HG03457 (cell line): ENCODE data around the gene PCYT1A.
"Not testable (repeated sequence)": the region's sequence is repeated elsewhere in the genome, so short reads cannot be mapped to it uniquely, and the experiment has no call there.

Experiments
- ATAC-seq: cut with Tn5 transposase; IDR thresholded peaks from one replicate; pipeline ENCODE4 v1.9.1; 2021; ENCODE audit warnings: moderate number of reproducible peaks; ENCODE audit not compliant: unreplicated experiment

PCYT1A gene

DNA sequence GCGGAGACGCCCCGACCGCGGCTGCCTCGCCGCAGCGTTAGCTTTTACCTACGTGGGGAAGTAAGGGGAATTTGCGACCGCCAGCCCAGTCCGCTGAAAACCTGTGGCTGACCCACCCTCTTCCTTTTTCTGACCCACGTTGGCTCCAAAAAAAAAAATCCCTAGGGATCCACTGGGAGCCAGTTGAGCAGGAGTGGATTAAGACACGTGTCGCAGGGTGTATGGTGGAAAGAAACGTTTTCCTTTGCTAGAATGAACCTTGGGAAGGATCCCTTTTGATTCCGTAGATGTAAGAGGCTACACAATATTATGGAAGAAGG, 575 bp upstream of the PCYT1A start:
- peak; percentile 21 for ATAC-seq

DNA sequence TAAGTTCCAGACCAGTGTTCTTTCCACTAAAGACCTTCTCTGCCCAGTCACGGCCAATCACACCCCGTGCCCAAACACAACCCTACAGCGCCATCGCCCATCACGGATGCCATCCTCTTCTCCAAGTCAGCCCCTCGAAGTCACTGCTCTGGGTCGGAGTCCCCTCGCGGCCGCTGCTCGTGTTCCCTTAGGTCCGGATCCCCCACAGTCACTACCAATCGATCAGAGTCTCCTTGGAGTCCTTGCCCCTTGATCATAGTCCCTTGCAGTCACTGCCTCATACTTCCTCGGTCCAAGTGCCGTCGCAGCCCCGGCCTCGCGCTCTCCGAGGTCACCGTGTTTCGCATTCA, 461 bp downstream of the PCYT1A start:
- ATAC-seq: peak; percentile 22

DNA sequence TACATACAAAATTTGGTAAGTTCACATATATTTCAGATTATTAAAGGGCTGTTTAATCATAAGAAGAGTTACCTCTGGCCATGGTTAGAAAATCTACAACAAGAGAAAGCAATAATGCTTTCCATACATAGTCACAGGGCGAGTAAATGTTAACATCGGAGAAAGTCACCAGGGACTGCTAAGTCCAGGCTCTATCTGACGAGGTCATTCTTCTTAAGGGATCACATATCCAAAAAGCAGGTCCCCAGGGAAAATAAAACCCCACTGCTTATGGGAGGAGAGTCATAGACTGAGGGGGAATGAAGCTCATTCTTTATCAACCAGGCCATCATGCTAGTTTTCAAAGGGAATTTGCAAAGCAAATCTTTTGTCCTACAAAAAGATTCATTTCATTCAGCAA, 3.1 kb downstream of the PCYT1A start:
- no peak for ATAC-seq

DNA sequence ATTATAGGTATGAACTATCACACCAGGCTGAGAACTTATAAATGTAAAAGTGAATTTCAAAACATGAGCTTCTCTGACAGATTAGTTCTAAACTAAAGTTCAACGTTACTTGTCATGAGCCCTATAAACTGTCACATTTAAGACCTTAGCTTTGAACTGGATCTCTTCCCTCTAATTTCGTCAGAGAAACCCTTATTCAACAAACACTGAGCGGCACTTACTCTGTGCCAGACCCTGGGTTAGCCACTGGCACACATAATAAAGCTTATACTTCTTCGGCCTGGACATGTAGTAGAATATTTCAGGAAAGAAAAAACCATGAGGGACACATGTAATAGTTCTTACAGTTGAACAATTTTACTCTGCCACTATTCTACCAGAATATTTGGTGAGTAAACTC, 5.6 kb downstream of the PCYT1A start:
- ATAC-seq: no peak

DNA sequence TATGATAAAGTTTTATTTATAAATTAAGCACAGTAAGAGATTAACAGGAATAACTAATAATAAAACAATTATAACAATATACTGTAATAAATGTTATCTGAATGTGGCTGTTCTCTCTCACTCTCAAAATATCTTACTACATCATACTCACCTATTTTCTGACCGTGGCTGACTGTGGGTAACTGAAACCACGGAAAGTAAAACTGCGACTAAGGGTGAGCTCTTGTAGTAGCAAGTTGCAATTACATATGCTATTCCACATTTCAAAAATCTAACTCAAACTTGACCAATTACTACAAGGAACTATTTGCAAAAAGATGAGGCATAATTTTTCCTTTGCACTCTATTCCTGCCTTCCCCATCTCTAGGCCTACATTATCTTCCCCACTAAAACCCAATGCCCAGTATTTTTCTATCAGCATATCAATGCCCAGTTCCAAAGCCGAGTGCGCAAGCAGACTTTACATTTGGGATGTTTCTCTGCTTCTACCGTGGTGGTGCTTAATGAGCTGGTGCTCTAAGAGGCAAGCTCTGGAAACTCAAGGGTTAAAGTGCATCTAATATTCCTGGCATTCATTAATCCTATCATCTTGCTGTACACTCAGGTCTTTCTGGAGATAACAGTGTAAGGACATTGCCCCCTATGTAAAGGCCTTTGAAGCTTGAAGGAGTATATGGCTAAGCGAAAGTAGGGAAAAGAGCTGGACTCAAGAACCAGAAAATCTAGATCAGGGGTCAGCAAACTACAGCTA, 6.7 kb downstream of the PCYT1A start:
- ATAC-seq: no peak

DNA sequence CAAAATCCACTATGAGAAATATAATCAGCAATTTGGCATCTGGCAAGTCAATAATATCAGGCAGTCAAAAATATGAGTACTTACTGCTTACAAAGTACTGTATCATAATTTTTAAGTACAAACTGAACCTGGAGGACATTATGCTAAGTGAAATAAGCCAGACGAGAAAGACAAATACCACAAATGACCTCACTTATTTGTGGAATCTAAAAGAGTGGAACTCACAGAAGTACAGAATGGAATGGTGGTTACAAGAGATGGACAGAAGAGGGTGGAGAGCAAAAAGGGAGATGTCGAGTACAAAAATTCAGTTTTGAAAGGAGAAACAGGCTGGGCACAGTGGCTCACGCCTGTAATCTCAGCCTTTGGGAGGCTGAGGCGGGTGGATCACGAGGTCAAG, 12.4 kb downstream of the PCYT1A start:
- no peak for ATAC-seq

DNA sequence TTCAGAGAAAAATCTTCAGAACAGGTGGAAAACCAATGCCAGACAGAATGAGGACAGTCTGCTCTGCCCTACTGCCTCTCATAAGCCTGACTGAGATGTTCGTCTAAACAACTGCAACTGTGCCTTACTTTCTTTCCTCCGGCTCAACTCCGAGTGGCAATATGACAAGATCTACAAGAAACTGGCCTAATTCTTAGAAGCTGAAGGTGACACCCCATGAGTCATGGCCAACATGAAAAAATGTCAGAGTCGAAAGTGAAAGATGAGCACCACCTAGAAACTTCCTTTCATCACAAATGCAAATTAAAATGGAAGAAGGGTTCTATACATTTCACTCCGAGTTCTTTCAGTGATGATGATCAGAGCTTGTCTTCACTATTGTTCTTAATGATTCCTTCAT, 12.9 kb downstream of the PCYT1A start:
- peak; percentile 88 for ATAC-seq

DNA sequence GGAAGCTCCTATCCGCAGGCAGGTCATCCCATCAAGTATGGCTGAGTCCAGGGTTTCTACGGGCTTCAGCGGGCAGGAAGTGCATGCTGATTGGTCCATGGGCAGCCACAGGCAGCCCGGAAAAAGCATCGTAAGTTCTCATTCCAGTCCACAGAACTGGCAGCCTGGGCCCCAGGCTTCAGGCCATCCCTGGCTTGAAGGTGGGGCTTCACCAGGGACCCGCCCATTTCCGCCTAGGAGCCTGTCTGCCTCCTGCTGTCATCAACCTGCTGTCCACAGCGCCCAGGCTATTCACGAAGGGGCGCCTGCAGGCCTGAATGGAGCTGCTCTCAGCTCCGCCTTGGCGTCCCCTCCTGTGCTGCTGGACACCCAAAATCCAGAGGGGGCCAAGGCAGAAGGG, 13.9 kb downstream of the PCYT1A start:
- ATAC-seq: no peak

DNA sequence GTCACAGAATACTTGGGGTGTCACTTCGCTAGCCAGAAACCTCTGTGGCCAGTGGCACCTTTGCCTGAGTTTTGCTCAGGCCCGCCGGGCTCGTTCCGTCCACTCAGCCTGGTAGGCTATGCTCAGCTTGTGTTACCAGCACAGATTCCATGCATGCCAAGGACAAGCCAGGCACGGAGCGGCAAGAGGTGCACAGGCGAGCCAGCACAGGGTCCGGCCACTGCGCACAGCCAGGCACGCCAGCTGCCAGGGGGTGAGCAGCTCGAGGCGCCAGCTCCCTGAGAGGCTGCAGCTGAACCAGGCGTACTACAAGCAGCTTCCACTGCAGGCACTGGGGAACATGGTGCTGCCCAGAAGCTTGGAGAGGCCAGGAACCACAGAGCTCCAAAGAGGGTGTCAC, 14.7 kb downstream of the PCYT1A start:
- ATAC-seq: no peak

DNA sequence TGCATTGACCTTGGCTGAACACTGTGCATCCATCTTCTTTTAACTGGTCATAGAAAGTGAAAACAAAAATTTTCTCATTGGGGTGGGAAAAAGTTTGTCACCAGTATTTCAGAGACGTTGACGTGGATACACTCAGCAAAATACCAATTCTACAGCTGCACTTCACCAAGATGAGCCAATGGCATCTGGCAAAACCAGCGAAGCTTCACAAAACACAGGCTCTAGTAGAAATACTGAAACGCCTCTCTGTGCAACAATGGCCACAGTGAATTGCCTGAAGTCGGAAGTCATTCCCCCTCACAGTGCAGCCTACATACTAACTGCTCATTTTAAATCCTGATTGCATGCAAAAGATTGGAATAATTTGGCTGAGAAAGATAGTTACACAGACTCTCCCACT, 17.0 kb downstream of the PCYT1A start:
- ATAC-seq: no peak

DNA sequence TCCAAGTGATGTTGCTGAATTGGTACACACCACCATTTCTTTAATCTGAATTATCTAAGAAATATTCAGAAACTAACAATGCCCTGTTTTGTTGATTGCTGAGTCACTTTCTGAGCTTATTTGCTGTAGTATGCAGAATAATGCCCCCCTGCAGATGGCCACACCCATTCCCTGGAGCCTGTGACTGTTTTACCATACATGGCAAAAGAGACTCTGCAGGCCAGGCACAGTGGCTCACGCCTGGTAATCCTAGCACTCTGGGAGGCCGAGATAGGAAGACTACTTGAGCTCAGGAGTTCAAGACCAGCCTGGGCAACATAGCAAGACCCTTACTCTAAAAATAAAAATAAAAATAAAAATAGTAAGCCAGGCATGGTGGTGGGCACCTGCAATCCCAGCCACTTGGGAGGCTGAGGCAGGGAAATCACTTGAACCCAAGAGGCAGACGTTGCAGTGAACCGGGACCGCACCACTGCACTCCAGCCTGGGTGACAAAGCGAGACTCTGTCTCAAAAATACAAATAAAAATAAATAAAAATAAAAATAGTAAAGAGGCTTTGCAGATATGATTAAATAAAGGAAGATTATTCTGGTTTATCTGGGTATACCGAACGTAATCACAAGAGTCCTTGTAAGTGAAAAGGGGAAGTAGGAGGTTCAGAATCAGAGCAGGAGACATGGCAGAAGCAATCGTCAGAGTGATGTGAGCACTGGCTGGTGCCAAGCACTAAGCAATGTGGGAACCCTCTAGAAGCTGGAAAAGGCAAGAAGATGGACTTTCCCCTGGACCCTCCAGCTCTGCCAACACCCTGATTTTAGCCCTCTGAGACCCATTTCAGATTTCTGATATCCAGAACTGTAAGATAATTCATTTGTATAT, 19.0 kb downstream of the PCYT1A start:
- ATAC-seq: no peak

DNA sequence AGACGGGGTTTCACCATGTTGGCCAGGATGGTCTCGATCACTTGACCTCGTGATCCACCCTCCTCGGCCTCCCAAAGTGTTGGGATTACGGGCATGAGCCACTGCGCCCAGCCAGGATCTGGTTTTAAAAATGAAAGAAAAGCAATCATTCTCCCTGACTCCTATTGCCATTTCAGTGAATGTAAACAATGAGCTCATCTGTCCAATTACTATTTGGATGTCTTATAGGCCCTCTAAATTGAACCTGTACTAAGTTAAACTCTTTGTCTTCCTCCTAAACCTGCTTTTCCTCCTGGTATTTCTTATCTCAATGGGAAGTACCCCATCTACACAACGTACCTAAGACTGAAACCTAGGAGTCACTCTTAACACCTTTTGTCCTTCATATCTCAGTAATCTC, 23.7 kb downstream of the PCYT1A start:
- ATAC-seq: no peak

DNA sequence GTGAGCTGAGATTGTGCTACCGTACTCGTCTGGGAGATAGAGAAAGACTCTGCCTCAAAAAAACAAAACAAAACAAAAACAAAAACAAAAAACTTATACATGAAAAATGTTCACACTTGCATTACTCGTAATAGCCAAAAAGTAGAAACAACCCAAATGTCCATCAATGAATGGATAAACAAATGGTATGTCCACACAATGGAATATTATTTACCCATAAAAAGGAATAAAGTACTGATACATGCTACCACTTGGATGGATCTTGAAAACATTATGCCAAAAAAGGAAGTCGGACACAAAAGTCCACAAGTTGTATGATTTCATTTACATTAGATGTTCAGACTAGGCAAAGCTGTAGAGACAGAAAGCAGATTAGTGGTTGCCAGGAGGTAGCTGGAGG, 26.7 kb downstream of the PCYT1A start:
- no peak for ATAC-seq

DNA sequence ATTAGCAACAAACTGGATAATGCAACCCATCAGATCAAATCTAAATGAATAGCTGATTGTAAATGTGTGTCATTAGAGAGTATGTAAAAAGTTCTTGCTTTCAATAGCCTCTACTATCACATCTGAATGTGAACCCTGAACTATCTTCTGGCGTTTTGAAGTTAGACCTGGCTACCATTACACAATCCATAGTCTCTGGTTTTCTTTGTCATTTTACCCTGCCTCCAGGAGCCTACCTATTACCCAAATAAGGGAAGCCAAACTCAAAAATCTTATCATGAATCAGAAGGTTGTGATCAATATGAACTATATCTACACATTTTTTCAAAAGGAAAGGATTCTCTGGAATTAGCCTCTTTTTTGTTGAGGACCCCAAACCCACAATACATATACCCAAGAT, 31.8 kb downstream of the PCYT1A start:
- ATAC-seq: no peak

DNA sequence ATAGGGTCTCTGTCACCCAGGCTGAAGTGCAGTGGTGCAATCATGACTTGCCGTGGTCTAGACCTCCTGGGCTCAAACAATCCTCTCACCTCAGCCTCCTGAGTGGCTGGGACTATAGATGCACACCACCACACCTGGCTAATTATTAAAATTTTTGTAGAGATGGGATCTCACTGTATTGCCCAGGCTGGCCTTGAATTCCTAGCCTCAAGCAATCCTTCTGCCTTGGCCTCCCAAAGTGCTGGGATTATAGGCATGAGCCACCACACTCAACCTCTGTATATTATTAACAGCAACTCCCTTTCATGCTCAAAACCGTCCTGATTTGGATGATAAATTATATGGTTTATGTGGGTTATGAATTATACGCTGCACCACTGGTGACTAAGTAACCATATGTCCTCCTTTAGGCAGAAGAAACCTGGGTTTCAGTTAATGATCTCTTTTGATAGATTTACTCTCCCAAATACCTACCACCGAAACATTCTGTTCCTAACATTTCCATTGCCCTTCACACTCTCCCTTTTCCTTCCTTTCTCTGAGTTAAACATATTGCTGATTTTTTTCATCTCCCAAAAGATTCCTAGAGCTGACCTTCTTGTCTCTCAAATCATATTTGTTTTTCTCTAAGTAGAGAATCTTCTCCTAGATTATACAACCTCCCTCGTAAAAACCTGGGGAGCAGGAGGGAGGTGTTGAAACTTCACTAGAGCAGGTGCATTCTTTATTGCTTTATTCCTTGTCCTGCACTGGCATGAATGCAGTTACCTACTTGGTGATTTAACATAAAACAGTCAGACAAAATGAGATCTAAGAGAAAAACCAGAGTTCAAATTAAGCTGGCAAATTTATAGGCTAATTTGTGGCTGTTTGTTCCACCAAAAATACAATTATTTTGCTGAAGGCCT, 32.9 kb downstream of the PCYT1A start:
- no peak for ATAC-seq

DNA sequence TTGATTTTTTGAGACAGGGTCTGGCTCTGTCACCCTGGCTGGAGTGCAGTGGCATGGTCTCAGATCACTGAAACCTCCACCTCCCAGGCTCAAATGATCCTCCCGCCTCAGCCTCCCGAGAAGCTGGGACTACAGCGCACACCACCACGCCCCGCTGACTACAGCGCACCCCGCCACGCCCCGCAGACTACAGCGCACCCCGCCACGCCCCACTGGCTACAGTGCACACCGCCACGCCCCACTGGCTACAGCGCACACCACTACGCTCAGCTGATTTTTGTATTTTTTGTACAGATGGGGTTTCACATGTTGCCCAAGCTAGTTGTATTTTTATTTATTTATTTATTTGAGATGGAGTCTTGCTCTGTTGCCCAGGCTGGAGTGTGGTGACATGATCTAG, 35.6 kb downstream of the PCYT1A start:
- ATAC-seq: no peak

DNA sequence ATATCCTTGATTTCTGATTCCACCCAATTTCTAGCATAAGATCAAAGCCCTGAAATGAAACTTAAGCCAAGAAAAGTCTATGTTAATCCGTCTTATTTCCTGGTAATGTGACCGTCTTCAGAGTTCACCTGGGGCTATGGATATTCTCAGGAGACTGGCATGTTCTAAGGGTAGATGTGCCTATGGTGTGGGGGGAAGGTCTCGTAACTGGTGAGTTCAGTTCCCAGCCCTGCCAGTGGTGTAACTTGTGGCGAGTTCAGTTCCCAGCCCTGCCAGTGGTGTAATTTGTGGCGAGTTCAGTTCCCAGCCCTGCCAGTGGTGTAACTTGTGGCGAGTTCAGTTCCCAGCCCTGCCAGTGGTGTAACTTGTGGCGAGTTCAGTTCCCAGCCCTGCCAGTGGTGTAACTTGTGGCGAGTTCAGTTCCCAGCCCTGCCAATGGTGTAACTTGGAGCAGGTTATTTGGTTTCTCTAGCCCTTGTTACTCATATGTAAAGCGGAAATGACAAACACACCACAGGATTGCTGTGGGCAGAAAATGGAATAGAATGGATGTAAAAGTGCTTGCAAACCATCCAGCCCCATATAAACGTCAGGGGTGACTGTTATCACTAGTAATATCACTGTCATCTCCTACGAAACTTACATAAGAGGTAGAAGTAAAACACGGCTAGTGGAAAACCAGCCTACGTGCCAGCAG, 40.8 kb downstream of the PCYT1A start:
- ATAC-seq: no peak

DNA sequence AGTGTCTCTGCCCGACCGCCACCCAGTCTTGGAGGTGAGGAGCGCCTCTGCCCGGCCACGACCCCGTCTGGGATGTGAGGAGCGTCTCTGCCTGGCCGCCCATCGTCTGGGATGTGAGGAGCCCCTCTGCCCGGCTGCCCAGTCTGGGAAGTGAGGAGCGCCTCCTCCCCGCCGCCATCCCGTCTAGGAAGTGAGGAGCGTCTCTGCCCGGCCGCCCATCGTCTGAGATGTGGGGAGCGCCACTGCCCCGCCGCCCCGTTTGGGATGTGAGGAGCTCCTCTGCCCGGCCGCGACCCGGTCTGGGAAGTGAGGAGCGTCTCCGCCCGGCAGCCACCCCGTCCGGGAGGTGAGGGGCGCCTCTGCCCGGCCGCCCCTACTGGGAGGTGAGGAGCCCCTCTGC, 43.4 kb downstream of the PCYT1A start:
- ATAC-seq: not testable (repeated sequence)

DNA sequence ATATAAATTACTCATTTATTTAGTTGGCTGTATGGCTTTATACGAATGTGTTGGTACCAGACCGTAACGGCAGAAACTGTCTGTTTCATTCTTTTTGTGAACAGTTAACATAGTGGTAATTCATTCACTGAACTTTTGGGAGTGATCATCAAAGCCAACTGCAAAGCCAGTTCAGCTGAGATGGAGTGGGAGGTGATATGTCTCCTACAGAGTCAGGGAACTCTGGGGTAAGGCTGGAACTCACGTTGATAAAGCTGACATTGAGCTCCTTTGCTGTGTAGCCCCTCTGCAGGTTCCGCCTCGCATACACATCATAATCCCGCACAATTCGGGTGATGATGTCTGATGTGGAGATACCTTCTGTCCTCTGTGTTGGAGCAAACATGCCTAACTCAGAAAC, 45.8 kb downstream of the PCYT1A start:
- no peak for ATAC-seq

DNA sequence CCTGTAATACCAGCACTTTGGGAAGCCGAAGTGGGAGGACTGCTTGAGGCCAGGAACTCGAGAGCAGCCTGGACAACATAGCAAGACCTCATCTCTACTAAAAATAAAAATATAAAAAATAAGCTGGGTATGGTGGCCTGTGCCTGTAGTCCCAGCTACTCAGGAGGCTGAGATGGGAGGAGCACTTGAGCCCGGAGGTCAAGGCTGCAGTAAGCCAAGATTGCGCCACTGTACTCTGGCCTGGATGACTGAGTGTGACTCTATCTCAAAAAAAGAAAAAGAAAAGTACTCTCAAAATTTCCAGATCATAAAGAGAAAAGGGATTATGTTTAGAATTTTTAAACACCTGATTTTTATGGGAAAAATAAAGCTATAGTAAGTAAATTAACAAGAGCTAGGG, 47.1 kb downstream of the PCYT1A start:
- ATAC-seq: no peak
